NCI-H2081 treated with DMSO at 0.1 percent for 48 hours (cell line): ENCODE results near the gene PPP1CC.
"Not testable (repeated sequence)": the region's sequence is repeated elsewhere in the genome, so short reads cannot be mapped to it uniquely, and the experiment has no call there.

Source experiments
- DNase-seq: peaks from one replicate; lab custom pipeline; 2025; lab: John Stamatoyannopoulos, UW

The PPP1CC gene

DNA sequence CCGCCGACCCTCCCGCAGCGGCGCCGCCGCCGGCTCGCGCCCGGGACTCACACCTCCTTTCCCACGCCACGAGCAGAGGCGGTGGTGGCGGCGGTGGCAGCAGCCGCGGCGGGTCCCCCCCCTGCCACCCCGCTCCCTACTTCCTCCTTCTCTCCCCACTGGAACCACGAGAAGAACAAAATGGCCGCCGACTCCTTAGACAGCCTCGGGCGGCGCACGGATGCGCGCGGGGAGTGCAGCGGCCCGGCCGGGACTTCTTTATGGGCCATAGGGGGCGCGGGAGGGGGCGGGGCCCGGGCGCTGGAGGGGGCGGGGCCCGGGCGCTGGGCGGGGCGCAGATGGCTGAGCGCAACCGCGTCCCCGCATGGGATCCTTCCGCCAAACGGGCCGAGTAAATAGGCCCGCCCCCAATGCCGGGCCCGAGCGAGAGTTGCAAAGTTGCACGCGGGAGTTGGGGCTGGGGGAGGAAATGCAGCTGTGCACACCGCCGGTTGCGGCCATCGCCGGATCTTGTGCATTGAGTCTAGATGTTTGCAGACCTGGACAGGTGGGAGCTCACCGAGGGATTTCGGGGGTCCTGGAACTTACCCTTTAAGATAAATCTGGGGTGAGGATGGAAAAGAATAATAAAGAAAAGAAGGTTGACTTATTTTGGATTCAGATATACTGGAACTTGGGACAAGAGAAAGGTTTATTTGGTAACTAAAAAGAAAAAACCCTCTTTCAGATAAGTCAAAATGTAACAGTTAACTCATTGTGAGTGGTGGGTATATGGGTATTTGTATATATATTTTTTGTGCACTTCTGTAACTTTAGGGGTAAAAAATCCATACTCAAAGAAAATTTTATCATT, at the start of gene PPP1CC:
Gene PPP1CC, minus strand, starts transcription at position 174 of the 853 bp plus-strand sequence. CDS start 184 bp downstream, outside the sequence.
- DNase-seq = peak; percentile 75

DNA sequence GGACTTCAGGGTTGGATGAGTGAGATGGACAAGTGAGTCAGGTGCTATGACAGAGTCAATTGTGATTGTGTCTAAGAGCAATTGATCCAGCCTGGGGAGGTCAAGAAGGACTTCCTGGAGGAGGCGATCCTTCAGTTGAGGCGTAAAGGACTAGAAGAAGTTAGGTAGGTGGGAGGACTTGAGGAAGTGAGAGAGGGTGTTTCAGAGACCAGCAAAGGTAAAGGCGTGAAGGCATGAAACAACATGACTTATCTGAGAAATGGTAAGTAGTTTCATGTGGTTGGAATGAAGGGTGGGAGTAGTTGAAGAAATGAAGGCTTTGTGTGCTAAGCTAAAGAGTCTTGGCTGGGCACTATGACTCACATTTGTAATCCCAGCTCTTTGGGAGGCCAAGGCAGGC, 48.9 kb upstream of the PPP1CC start:
- no peak for DNase-seq

DNA sequence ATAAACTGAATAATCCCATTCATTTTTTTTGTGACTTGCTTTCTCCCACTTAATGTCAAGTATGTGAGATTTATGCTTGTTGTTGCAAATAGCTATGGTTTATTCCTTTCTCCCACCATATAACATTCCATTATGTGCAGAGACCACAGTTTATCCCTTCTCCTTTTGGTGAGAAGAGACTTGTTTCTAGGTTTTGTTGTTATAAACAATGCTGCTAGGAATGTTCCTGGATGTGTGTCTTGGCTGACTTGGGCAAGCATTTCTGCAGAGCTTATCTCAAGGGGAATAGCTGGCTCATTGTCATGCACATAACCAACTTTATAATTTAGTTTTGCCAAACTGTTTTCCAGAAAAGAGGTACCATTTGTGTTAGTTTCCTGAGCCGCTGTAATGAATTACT, 47.6 kb upstream of the PPP1CC start:
- DNase-seq = no peak

DNA sequence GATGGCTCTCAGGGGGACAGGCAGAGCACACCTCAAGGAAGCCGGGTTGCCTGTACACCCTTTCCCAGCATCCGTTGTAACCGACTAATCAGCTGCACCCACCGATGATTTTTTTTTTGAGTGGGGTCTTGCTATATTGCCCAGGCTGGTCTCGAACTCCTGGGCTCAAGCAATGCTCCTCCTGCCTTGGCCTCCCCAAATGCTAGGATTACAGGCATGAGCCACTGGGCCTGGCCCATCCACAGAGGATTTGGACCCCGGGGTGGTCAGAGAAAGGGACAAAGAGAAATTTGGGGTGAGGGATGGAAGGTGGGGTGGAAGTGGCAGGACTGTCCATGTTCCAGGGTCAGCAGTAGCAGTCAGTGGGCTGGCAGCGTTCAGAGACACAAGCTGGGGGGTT, 43.3 kb upstream of the PPP1CC start:
- DNase-seq = no peak

DNA sequence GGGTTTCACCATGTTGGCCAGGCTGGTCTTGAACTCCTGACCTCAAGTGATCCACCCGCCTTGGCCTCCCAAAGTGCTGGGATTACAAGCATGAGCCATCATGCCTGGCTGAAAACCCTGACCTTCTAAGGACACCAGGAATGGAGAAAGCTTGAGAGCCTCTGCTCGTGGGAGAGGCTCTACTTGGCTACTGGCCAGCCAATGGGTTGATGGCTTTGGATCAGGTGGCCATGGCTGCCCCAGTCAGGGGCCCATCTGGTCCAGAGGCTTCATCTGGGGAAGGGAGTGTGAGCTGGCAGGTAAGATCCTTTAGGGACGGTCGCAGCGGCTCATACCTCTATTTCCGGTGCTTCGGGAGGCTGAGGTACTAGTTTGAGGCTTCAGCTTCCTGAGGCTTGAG, 42.5 kb upstream of the PPP1CC start:
- DNase-seq = no peak

DNA sequence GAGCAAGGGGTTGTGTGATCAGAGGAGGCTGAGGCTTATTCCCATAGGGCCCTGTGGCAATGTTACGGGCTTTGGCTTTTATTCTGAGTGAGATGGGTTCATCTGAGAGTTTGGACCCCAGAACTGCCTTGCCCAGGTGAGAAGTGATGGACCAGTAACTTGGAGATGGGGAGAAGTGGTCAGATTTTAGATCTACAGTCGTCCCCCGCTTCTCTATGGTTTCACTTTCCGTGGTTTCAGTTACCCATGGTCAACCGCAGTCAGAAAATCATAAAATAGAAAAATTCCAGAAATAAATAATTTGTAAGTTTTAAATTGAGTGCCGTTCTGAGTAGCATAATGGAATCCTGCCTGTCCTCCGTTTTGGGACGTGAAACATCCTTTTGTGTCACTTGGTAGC, 40.2 kb upstream of the PPP1CC start:
- DNase-seq = no peak

DNA sequence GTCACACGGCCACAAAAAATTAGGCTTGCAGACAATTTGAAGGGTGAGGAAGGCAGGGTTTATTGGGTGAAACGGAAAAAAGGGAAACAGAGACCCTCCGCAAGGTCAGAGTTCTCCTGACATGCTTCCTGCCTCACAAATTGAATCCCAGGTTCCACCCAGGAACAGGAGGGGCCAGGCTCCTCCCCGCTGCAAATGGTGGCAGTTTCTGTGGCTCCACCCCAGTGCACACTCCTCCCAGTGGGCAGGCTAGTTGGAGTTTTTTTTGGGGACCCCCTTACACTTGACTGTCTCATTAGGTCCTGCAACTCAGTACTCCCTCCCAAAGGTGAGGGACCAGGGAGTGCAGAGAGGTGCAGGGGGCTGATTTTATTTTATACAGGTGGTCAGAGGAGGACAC, 39.4 kb upstream of the PPP1CC start:
- no peak for DNase-seq

DNA sequence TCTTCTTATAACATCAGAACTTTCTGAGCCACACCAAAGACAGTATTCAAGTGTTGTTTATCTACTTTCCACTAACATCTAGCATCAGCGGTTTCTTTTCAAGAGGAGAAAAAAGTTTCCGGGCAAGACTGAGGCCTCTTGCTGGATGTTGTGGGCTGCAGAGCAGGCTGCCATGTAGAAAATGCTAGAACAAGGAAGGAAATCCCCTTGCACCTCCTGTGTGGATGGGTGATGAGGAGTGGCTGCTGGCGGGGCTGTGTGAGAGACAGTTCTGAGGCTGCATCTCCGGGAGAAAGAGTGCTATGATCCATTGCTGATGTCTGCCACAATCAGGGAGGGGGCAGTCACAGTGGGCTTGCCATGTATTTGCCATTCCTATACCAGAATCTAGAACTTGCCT, 37.8 kb upstream of the PPP1CC start:
- DNase-seq = no peak

DNA sequence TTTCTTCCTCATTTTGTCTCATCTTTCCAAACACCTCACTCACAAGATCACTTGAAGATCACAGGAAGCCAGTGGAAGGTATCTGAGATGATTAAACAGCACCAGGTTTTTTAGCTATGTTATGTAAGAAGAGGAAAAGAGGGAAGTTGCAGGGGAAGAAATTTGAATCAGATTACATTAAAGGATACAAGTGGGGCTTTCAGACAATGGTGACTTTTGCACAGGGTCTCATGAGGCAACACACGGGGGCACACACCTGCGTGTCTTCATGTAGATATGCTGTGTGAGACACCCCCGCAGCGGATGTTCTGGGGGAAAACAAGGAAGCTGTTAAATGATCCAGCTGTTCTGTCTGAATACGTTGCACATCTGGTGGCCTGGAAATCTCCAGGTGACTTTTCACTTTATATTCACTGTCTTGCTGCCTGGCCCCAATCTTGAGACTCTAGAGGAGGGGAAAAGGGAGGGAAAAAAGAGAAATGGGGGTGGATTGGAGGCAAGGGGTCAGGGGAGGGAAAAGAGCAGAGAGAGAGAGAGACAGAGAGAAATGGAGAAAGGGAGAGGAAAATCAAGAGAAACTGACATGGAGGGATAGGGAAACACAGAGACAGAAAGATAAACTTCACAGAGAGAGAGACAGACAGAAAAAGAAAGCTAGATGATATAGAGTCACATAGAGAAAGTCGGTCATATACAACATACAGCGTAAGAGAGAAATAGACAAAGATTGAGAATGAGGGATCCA, 36.3 kb upstream of the PPP1CC start:
- no peak for DNase-seq

DNA sequence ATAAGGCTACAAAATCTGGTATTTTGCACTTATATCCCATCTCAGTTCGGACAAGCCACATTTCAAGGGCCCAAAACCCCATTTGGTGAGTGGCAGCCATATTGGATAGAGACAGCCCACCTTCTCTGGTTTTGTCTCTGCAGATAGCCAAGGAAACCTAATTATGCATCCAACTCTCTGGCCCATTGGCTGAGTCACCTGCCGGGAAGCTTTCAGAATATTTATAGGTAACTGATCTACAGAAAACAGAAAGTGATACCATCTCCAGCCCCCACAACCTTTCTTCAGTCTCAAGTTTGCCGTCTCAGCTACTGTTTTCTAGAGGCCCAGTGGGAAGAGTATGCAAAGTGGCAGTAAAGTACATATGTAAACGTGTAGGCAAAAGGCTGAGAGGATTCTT, 33.7 kb upstream of the PPP1CC start:
- DNase-seq = no peak

DNA sequence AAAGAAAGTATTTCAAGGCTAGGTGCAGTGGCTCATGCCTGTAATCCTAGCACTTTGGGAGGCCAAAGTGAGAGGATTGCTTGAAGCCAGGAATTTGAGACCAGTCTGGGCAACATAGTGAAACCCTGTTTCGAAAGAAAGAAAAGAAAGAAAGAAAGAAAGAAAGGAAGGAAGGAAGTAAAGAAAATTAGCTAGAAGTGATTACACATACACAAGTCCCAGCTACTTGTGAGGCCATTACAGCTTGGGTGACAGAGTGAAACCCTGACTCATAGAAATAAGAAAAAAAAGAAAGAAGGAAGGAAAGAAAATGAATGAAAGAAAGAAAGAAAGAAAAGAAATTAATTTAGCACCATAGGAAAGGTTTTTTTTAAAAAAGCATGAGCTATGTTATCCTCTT, 33.3 kb upstream of the PPP1CC start:
- no peak for DNase-seq

DNA sequence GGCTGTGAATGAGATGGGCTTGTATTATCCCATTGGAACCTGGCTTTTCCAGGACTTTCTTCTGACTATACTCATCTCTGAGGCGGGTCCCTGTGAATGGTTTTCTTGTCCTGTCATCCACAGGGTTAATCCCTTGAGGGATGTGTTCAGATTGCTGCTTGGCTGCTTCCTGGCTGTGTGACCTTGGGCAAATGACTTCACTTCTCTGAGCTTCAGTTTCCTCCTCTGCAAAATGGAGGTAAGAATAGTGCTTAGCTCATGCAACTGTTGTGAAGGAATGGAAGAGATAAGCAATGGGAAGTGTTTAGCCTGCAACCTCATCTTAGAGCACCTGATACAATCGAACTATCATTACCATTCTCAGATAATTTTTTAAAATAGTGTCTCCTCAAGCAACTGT, 32.1 kb upstream of the PPP1CC start:
- DNase-seq = no peak

DNA sequence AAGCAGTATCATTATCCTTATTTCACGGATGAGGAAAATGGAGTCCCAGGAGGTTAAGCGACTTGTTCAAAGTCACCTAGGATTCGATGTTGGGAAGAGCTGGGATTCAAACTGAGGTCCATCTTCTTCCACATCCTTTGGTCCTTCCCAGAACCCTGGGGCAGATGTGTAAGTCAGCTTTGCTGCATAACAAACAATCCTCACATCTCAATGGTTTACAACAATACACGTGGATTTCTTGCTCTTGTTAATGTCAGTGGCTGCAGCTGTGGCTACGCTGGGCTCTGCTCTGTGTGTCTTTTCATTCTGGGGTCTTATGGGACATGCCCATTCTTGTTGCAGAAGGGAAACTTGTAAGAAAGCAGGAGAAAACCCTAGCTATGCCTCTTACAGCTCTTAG, 26.3 kb upstream of the PPP1CC start:
- DNase-seq = no peak

DNA sequence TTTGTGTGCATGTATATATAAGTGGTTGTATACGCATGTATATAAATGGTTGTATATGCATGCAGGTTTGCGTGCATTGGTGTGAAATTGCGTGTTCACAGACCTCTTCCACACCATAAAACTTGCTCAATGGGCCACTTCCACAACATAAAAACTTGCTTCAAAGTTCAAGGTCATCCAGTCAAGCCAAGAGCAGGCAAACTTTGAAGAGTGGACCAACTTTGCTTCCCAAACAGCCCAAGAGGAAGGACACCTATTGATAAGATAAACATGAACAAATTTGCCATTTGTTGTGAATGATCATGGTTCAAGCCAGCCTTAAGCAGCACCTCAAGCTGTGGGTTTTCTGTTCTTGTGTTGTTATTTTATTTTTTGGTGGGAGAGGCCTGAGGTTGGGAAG, 25.2 kb upstream of the PPP1CC start:
- DNase-seq = no peak

DNA sequence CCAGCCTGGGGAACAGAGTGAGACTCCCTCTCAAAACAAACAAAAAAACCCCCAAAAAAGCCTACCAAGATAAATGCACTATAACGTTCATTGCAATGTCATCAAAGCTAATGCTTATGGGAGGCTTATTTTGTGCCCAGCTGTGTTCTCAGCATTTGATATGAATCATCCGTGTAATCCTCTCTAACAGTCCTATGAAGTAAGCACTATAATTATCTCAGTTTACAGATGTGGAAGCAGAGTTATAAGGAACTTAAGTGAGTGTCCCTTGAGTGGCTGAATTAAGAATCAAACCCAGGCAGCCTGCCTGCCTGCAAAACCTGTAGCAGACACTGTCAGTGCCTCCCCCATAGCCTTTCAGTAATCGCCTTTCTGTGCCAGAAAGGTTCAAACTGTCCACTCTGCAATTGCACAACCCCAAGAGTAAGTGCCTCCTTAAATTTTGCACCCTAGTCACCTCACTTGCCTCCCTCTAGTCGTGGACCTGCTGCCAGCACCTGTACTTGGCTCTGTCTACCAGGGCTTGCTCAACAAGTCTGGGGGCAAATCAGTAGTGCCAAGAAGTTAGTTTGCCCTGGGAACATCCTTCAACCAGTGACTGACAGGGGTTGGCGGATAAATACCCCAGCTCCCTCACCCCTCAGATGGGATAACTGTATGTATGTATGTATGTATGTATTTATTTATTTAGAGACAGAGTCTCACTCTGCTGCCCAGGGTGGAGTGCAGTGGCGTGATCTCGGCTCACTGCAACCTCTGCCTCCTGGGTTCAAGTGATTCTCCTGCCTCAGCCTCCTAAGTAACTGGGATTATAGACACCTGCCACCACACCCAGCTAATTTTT, 23.8 kb upstream of the PPP1CC start:
- no peak for DNase-seq

DNA sequence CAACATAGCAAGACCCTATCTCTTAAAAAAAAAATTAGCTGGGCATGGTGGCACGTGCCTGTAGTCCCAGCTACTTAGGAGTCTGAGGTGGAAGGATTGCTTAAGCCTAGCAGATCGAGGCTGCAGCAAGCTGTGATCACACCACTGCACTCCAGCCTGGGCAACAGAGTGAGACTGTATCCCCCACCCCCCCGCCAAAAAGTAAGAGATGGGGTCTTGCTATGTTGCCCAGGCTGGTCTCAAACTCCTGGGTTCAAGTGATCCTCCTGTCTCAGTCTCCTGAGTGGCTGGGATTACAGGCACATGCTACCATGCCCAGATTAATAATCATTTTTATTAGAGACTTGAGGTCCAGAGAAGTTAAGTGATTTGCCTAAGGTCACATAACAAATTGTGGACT, 22.9 kb upstream of the PPP1CC start:
- DNase-seq = not testable (repeated sequence)

DNA sequence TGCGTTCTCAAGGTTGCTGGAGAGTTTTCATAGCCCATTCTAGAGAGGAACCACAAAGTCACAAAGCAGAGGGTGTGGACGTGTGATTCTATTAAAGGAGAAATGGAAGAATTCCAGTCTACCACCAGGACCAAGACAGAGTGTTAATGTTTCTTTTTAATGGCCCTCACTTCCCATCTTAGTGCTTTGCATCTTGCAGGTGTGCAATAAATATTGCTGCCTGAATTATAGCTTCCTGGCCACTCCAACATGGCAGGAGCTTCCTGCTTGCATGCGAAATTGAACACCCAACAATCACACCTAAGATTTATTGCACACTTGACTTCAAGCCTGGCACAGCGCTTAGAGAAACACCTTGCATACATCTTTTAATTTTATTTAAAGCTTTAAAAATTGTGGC, 22.4 kb upstream of the PPP1CC start:
- DNase-seq = no peak

DNA sequence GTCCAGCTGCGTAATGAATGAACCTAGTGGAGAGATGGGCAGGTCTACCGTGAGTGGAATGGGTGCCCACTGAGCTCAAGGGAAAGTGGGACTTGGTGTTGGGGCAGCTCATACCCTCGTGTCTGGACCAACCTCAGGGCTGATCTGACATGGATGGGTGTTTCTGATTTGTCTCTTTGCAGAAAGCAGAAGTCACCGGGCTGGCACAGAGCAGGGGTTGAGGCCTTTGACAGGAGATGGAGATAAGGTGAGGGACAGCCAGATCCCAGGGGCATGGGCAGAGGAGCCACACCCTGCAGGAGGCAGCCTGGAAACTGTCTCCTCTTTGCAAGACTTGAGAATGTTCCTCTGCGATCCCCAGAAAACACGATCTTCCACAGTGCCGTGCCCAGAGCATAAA, 20.9 kb upstream of the PPP1CC start:
- DNase-seq = no peak

DNA sequence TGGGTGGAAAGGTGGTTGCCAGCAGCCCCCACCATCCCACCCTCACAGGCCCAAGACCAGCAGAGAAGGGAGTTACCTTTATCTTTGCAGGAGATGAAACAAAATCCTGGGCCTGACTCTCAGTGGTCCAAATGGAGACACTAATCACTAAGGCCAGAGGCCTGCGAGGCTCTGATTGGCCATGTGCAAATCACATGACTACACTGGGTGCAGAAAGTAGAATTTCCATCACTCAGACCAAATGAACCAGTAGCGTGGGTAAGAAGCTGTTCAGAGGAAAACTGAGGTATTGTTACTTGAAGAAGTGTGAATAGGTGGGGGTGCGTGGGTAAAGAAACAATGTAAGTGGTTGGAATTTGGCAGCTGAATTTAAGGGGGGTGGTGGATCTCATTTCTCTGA, 20.2 kb upstream of the PPP1CC start:
- no peak for DNase-seq

DNA sequence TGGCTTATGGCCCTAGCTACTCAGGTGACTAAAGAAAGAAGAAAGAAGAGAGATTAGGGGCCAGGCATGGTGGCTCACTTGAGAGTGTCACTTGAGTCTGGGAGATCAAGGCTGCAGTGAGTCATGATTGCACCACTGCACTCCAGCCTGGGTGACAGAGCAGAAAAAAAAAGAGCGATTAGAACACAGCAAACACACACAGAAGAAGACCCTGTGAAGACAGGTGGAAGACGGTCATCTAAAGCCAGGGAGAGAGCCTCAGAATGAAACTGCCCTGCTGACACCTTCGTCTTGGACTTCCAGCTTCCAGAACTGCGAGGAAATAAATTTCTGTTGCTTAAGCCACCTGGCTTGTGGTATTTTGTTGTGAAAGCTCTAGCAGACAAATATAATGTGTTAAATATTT, 17.5 kb upstream of the PPP1CC start:
- DNase-seq = no peak

DNA sequence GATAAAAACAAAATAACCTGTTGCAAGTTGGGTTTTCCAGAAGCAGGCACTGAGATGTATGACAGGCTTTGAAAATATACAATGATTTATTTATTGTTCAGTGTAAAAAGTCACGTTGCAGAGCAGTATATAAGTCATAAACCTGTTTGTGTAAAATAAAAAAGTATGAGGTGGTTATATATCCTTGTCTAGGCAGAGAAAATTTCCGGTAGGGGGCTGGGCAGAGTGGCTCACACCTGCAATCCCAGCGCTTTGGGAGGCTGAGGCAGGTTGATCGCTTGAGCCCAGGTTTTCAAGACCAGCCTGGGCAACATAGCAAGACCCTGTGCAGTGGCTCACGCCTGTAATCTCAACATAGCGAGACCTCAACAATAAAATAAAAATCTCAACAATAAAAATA, 16.2 kb upstream of the PPP1CC start:
- no peak for DNase-seq

DNA sequence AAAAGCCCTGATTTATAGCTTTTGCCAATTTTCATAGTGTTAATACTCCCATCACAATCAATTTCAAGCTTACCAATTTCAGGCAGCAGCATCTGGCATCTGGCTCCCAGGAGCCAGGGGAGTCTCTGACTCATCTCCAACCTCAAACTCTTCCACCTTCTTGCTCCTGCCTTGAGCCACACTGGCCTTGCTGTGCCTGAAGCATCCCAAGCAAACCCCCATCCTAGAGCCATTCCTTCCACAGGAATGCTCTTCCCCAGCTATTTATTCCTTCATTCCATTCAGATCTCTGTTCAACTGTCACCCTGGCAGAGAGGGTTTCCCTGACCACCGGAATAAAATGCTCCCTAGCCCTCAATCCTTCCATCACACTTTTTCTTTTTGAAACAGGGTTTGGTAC, 13.9 kb upstream of the PPP1CC start:
- no peak for DNase-seq
